ENCODE data around the gene SLC5A10. TPM values are rescaled to one million over a fixed set of nuclear protein-coding genes. Genes with fewer than 3 reads are reported as not detected.

SLC5A10 gene
- total and polyA plus RNA-seq, 5 donors, result 0.17 to 2.3 (median 0.61) TPM

- 68% methylated on average over 2 of the region's 2 CpGs for WGBS
- Histone ChIP-seq H3K4me3 (ENCODE audit: low read length) (no peak overlapping the region), H3K4me1 (ENCODE audit: control insufficient read depth, insufficient read depth, low read length) (no peaks in the 10 kb centered on the region), H3K9me3 (ENCODE audit: control insufficient read depth, low read length) (no peaks in the 10 kb centered on the region), H3K27me3 (ENCODE audit: control insufficient read depth, insufficient read depth) (no peaks in the 10 kb centered on the region), H3K27ac (ENCODE audit: low read length) (peak overlapping the region; percentile 19)
- DNase-seq (peak in 2 of 3 donors; percentile 50 to 61), ATAC-seq (no peak)
- intact Hi-C loops (cut with DNase I), result no loop called here
These were observed 44.5 kb downstream of the SLC5A10 start for GRCh38 chr17:18996458-18996857.

- peak overlapping the region; percentile 37 for H3K27ac ChIP-seq (ENCODE audit: low read length)
- H3K4me3 ChIP-seq (ENCODE audit: low read length), result no peak overlapping the region
- peak; percentile 64 to 70 for ATAC-seq
- intact Hi-C loops (cut with DNase I), result no loop called here
- peak in 2 of 3 donors; percentile 49 to 60 for DNase-seq
- H3K27me3 ChIP-seq (ENCODE audit: control insufficient read depth, insufficient read depth), result no peaks in the 10 kb centered on the region
- 51% methylated on average over 6 of the region's 6 CpGs for WGBS
- H3K4me1 ChIP-seq (ENCODE audit: control insufficient read depth, insufficient read depth, low read length), result no peaks in the 10 kb centered on the region
- H3K9me3 ChIP-seq (ENCODE audit: control insufficient read depth, low read length), result no peaks in the 10 kb centered on the region
These were observed 45.8 kb downstream of the SLC5A10 start for GRCh38 chr17:18997650-18998196.

GRCh38 chr17:18999394-18999793, 47.4 kb downstream of the SLC5A10 start:
- H3K4me1 ChIP-seq (ENCODE audit: control insufficient read depth, insufficient read depth, low read length), result no peaks in the 10 kb centered on the region
- peak overlapping the region; percentile 24 for H3K27ac ChIP-seq (ENCODE audit: low read length)
- H3K27me3 ChIP-seq (ENCODE audit: control insufficient read depth, insufficient read depth), result no peaks in the 10 kb centered on the region
- H3K4me3 ChIP-seq (ENCODE audit: low read length), result no peak overlapping the region
- intact Hi-C loops (cut with DNase I), result no loop called here
- no peak for ATAC-seq
- no peaks in the 10 kb centered on the region for H3K9me3 ChIP-seq (ENCODE audit: control insufficient read depth, low read length)
- 95% methylated on average over 8 of the region's 8 CpGs for WGBS
- peak in 1 of 3 donors; percentile 46 for DNase-seq

GRCh38 chr17:18999911-19000310, 47.9 kb downstream of the SLC5A10 start:
- Histone ChIP-seq H3K4me3 (ENCODE audit: low read length) (no peak overlapping the region), H3K27me3 (ENCODE audit: control insufficient read depth, insufficient read depth) (no peaks in the 10 kb centered on the region), H3K4me1 (ENCODE audit: control insufficient read depth, insufficient read depth, low read length) (no peaks in the 10 kb centered on the region), H3K27ac (ENCODE audit: low read length) (peak overlapping the region; percentile 63), H3K9me3 (ENCODE audit: control insufficient read depth, low read length) (no peaks in the 10 kb centered on the region)
- ATAC-seq (no peak), DNase-seq (peak in 1 of 3 donors; percentile 37)
- 77% methylated on average over 6 of the region's 6 CpGs for WGBS
- intact Hi-C loops (cut with DNase I), result no loop called here

GRCh38 chr17:19000531-19001325, 48.8 kb downstream of the SLC5A10 start:
- no peak overlapping the region for H3K4me3 ChIP-seq (ENCODE audit: low read length)
- intact Hi-C loops (cut with DNase I), result no loop called here
- H3K27ac ChIP-seq (ENCODE audit: low read length), result peak overlapping the region; percentile 63
- WGBS, result 66% methylated on average over 17 of the region's 17 CpGs
- ATAC-seq, result peak; percentile 32 to 58
- no peaks in the 10 kb centered on the region for H3K4me1 ChIP-seq (ENCODE audit: control insufficient read depth, insufficient read depth, low read length)
- H3K27me3 ChIP-seq (ENCODE audit: control insufficient read depth, insufficient read depth), result no peaks in the 10 kb centered on the region
- peak; percentile 51 to 74 (median 68) for DNase-seq
- H3K9me3 ChIP-seq (ENCODE audit: control insufficient read depth, low read length), result no peaks in the 10 kb centered on the region

- Histone ChIP-seq H3K9me3 (ENCODE audit: control insufficient read depth, low read length) (no peaks in the 10 kb centered on the region), H3K4me1 (ENCODE audit: control insufficient read depth, insufficient read depth, low read length) (no peaks in the 10 kb centered on the region), H3K27ac (ENCODE audit: low read length) (peak overlapping the region; percentile 63), H3K4me3 (ENCODE audit: low read length) (no peak overlapping the region), H3K27me3 (ENCODE audit: control insufficient read depth, insufficient read depth) (no peaks in the 10 kb centered on the region)
- intact Hi-C loops (cut with DNase I), result no loop called here
- DNase-seq (peak in 2 of 3 donors; percentile 37 to 51), ATAC-seq (no peak)
- 58% methylated on average over 7 of the region's 7 CpGs for WGBS
These were observed 50.1 kb downstream of the SLC5A10 start for GRCh38 chr17:19001907-19002590.

GRCh38 chr17:19002805-19003542, 51.0 kb downstream of the SLC5A10 start:
- Histone ChIP-seq H3K27me3 (ENCODE audit: control insufficient read depth, insufficient read depth) (no peaks in the 10 kb centered on the region), H3K4me1 (ENCODE audit: control insufficient read depth, insufficient read depth, low read length) (no peaks in the 10 kb centered on the region), H3K4me3 (ENCODE audit: low read length) (no peak overlapping the region), H3K27ac (ENCODE audit: low read length) (peak overlapping the region; percentile 31), H3K9me3 (ENCODE audit: control insufficient read depth, low read length) (no peaks in the 10 kb centered on the region)
- intact Hi-C loops (cut with DNase I), result no loop called here
- DNase-seq (peak in 2 of 3 donors; percentile 15 to 25), ATAC-seq (no peak)
- 83% methylated on average over 11 of the region's 11 CpGs for WGBS

- peak in 2 of 3 donors; percentile 65 to 70 for DNase-seq
- Histone ChIP-seq H3K9me3 (ENCODE audit: control insufficient read depth, low read length) (no peaks in the 10 kb centered on the region), H3K27me3 (ENCODE audit: control insufficient read depth, insufficient read depth) (no peaks in the 10 kb centered on the region), H3K27ac (ENCODE audit: low read length) (peak overlapping the region; percentile 47), H3K4me3 (ENCODE audit: low read length) (peak overlapping the region; percentile 72), H3K4me1 (ENCODE audit: control insufficient read depth, insufficient read depth, low read length) (no peaks in the 10 kb centered on the region)
- ATAC-seq, result peak; percentile 15 to 16
- WGBS, result 31% methylated on average over 73 of the region's 73 CpGs
- intact Hi-C loops (cut with DNase I), result no loop called here
These were observed 51.8 kb downstream of the SLC5A10 start for GRCh38 chr17:19003543-19004420.

GRCh38 chr17:19004421-19005136, 52.6 kb downstream of the SLC5A10 start, which contains the start of gene FAM83G:
Gene FAM83G, minus strand, starts transcription at chr17:19004764. Its CDS starts 723 bp downstream, at chr17:19004041.
- Histone ChIP-seq H3K27ac (ENCODE audit: low read length) (peak within 1 kb of the TSS; percentile 47), H3K4me1 (ENCODE audit: control insufficient read depth, insufficient read depth, low read length) (no peaks in the 10 kb centered on the region), H3K4me3 (ENCODE audit: low read length) (peak within 1 kb of the TSS; percentile 72), H3K9me3 (ENCODE audit: control insufficient read depth, low read length) (no peaks in the 10 kb centered on the region), H3K27me3 (ENCODE audit: control insufficient read depth, insufficient read depth) (no peaks in the 10 kb centered on the region)
- intact Hi-C loops (cut with DNase I), result no loop called here
- DNase-seq (peak; percentile 79 to 88 (median 79)), ATAC-seq (peak; percentile 51 to 68)
- WGBS, result 7% methylated on average over 67 of the region's 67 CpGs
